Suprapubic skin (tissue), 4 donors: ENCODE data around the gene LRBA.

Experiments used
- EP300 ChIP-seq: sonication (generic); formaldehyde crosslinking; IDR thresholded peaks from one replicate; pipeline ENCODE4 v1.6.1; 2017; ENCODE audit warnings: antibody characterized with exemption
- POLR2A ChIP-seq, 2 donors: fragments of 450-650 bp; IDR thresholded peaks; one replicate each; pipeline ENCODE4 v1.6.1; 2017; ENCODE audit warnings: antibody characterized with exemption in 2 of 2, mild to moderate bottlenecking in 2 of 2, moderate library complexity in 2 of 2
- POLR2AphosphoS5 ChIP-seq, 3 donors: sonication (generic); formaldehyde crosslinking; IDR thresholded peaks; one replicate each; pipeline ENCODE4 v1.6.1; 2017; ENCODE audit warnings: antibody characterized with exemption in 3 of 3
- TF ChIP-seq, protein P1 (sequence below), 2 donors: fragments of 200-600 bp in 1 of 2; fragments of 450-650 bp in 1 of 2; sonication (generic) in 1 of 2; IDR thresholded peaks; one replicate each; pipeline ENCODE4 v1.5.1; 2016 to 2019; ENCODE audit warnings: antibody characterized with exemption in 2 of 2, mild to moderate bottlenecking in 1 of 2, moderate library complexity in 1 of 2

GRCh38 chr4:150540536-150540935 is 474.5 kb downstream of the LRBA start:
- TF ChIP-seq, protein P1, sequence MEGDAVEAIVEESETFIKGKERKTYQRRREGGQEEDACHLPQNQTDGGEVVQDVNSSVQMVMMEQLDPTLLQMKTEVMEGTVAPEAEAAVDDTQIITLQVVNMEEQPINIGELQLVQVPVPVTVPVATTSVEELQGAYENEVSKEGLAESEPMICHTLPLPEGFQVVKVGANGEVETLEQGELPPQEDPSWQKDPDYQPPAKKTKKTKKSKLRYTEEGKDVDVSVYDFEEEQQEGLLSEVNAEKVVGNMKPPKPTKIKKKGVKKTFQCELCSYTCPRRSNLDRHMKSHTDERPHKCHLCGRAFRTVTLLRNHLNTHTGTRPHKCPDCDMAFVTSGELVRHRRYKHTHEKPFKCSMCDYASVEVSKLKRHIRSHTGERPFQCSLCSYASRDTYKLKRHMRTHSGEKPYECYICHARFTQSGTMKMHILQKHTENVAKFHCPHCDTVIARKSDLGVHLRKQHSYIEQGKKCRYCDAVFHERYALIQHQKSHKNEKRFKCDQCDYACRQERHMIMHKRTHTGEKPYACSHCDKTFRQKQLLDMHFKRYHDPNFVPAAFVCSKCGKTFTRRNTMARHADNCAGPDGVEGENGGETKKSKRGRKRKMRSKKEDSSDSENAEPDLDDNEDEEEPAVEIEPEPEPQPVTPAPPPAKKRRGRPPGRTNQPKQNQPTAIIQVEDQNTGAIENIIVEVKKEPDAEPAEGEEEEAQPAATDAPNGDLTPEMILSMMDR (IDR thresholded peaks at IDR 0.05) = no peak
- no peak for TF ChIP-seq POLR2AphosphoS5 (IDR thresholded peaks at IDR 0.05)
- TF ChIP-seq POLR2A (IDR thresholded peaks at IDR 0.05) = no peak
- TF ChIP-seq EP300 = no peak
